ENCODE measurements around the gene ATP5F1D.

- TF ChIP-seq GATA2 (IDR thresholded peaks at IDR 0.05; ENCODE audit: low read depth, low read length) (no peak), GATA3 (IDR thresholded peaks at IDR 0.05; ENCODE audit: low read depth, low read length) (no peak)
Observed at GRCh38 chr19:1271528-1272422, 30.2 kb downstream of the ATP5F1D start.

Data from SH-SY5Y (cell line).